ENCODE measurements around the gene CLIP4. TPM values are rescaled to one million over a fixed set of nuclear protein-coding genes. Genes with fewer than 3 reads are reported as not detected.

Gene CLIP4
- total and polyA plus RNA-seq, 2 of the 4 experiments (the other 2 are of a cell fraction) = 29.7 to 66.3 TPM

- Histone ChIP-seq H4K8ac (ENCODE audit: low read depth in 2 of 2, low read length in 2 of 2) (no peak overlapping the region), H3K4ac (ENCODE audit: low read depth, low read length) (no peak overlapping the region), H3K14ac (replicated peaks; ENCODE audit: low read depth, low read length) (no peak overlapping the region), H3K9ac (ENCODE audit: low read depth, low read length) (no peak overlapping the region), H3K27ac (ENCODE audit: insufficient read depth, low read length) (no peak overlapping the region), H3K4me2 (ENCODE audit: low read depth, low read length) (no peak overlapping the region), H3K23ac (ENCODE audit: low read depth, low read length) (no peak overlapping the region), H3K27me3 (ENCODE audit: control insufficient read depth, insufficient read depth, low read length) (no peaks in the 10 kb centered on the region), H4K20me1 (ENCODE audit: insufficient read depth, low read length) (no peaks in the 10 kb centered on the region), H3K9me3 (ENCODE audit: control insufficient read depth, insufficient read depth, low read length) (no peaks in the 10 kb centered on the region), H2AK9ac (replicated peaks; ENCODE audit: low read depth, low read length, poor library complexity) (no peak overlapping the region), H2BK120ac (ENCODE audit: low read depth, low read length) (no peak overlapping the region), H3K18ac (ENCODE audit: low read depth, low read length) (no peak overlapping the region), H3K79me1 (ENCODE audit: low read depth in 1 of 2, low read length in 2 of 2) (peaks cover 4 to 6% of the 10 kb centered on the region in 2 experiments; a peak in 2 of 4 replicates), H2AK5ac (ENCODE audit: low read depth, low read length) (no peak overlapping the region), H3K9me1 (ENCODE audit: insufficient read depth, low read length) (0 out of 2 replicates have a peak, but pooled peaks cover 6% of the 10 kb centered on the region), H3K36me3 (ENCODE audit: control insufficient read depth, insufficient read depth, low read length) (peaks cover 19% of the 10 kb centered on the region), H2AFZ (replicated peaks; ENCODE audit: low read length, poor library complexity) (no peak overlapping the region), H4K91ac (ENCODE audit: insufficient read depth, low read depth, low read length) (no peak overlapping the region), H3K56ac (ENCODE audit: extremely low read depth, insufficient read depth, low read length) (no peak overlapping the region), H2BK15ac (ENCODE audit: low read depth, low read length) (no peak overlapping the region), H2BK20ac (ENCODE audit: low read depth, low read length) (no peak overlapping the region), H3K4me1 (ENCODE audit: control insufficient read depth, insufficient read depth, low read length) (no peaks in the 10 kb centered on the region), H3K4me3 (ENCODE audit: insufficient read depth, low read depth, low read length) (no peak overlapping the region), H4K5ac (ENCODE audit: low read depth, low read length) (no peak overlapping the region), H2BK5ac (ENCODE audit: low read depth, low read length, poor library complexity, severe bottlenecking) (no peak overlapping the region)
- POLR2A ChIA-PET (ENCODE audit: unreplicated experiment) = no interaction called here
- intact Hi-C loops (cut with micrococcal nuclease) (no loop called here), in situ Hi-C loops (cut with MboI; ENCODE audit: low sequenced_read_pairs) (no loop called here), dilution Hi-C loops (cut with HindIII; ENCODE audit: low sequenced_read_pairs, unreplicated experiment) (no loop called here)
- WGBS, 2 experiments (ENCODE audit: extremely low coverage in 2 of 2, insufficient read length in 1 of 2) = 60% methylated on average over 1 of the region's 2 CpGs; no CpG with 5 or more reads in 1 of the 2 experiments
- BruUV-seq (replicated peaks) = no TSS peak
- CTCF ChIA-PET = no interaction called here
- DNase-seq = no peak
- no peak for ATAC-seq (ENCODE audit: low read depth)
- TF ChIP-seq ELK1 (IDR thresholded peaks at IDR 0.05; ENCODE audit: borderline replicate concordance, low read depth, low read length) (no peak), RCOR1 (IDR thresholded peaks at IDR 0.05; ENCODE audit: insufficient replicate concordance, low read length) (no peak), USF2 (IDR thresholded peaks at IDR 0.05; ENCODE audit: low read depth, low read length) (no peak), CTCF (conservative IDR thresholded peaks at IDR 0.05; ENCODE audit: low read depth, low read length) (no peak)
Measured at GRCh38 chr2:29174937-29175336, 59.7 kb downstream of the CLIP4 start.
